ENCODE measurements around the gene MRPL52.
"Not testable (repeated sequence)": the region's sequence is repeated elsewhere in the genome, so short reads cannot be mapped to it uniquely, and the experiment has no call there.

MRPL52 gene

GRCh38 chr14:22811722-22812121 is 18.0 kb upstream of the MRPL52 start:
- DNase-seq = no peak

GRCh38 chr14:22812744-22813143 is 16.9 kb upstream of the MRPL52 start:
- no peak for DNase-seq

DNA sequence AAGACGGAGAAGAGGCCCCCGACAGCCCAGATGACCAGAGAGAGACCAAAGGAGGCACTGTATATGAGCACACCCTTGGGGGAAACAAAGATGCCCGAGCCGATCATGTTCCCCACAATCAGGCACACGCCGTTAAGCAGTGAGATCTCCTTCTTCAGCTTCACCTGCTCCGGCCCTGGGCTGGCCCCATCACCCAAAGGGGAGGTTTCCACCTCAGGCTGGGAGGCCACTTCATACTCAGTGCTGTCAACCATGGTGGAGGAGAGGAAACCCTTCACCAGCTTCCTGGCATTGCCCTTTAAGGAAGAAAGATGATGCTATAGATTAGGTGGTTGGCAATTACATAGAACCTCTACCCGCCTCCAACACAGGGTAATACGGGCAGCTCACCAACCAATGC is 16.5 kb upstream of the MRPL52 start:
- DNase-seq = no peak

DNA sequence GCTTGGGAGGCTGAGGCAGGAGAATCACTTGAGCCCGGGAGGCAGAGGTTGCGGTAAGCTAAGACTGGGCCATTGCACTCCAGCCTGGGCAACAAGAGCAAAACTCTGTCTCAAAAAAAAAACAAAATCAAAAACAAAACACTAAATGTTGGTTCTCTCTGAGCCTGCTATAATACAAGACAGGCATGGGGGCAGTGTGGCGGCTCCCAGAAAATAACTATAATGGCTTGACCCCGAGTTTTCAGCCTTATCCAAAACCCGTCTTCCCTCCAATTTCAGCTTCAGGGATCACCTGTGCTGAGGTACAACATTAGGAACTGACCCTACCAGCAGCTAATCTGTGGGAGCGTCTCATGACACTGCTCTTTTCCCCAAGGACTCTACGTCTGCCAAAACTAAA is 15.3 kb upstream of the MRPL52 start:
- no peak for DNase-seq

DNA sequence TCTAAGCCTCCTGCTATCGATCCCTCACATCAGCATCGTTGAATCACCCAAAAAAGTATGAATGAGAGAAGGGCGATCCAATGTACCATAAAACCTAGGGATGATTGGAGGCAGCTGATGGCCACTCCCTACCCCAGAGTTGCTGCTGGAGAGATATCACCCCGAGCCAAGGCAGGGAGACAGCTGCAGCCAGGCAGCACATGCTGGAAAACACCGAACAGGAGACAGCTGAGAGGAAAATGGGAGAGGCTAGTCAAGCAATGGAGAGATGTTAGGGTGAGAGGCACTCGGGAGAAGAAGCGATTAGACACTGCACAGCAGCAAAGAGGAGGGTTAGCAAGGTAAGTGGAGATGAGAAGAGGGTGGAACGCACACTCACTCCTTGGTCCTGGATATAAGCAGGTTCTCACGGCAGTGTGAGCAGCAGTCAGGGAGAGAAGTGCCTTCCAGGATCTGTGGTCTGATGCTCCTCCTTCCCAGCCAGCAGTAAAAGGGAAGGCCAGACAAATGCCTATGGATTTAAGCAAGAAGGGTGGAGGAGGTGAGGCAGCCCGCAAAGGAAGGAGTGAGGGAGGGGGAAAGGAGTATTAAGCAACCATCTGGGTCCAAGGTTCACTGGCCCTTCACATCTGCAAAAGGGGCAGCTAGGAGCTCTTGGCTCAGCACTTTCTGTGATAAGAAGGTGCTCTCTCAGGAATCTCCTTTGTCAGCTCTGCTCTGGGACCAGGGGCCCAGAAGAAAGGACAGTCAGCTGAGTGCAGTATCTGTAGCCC is 14.6 kb upstream of the MRPL52 start, which contains the start of gene SLC7A7:
Gene SLC7A7 (minus strand): TSS at position 495 of the 773 bp plus-strand sequence. CDS start 2,037 bp downstream, outside the sequence.
- DNase-seq = no peak

DNA sequence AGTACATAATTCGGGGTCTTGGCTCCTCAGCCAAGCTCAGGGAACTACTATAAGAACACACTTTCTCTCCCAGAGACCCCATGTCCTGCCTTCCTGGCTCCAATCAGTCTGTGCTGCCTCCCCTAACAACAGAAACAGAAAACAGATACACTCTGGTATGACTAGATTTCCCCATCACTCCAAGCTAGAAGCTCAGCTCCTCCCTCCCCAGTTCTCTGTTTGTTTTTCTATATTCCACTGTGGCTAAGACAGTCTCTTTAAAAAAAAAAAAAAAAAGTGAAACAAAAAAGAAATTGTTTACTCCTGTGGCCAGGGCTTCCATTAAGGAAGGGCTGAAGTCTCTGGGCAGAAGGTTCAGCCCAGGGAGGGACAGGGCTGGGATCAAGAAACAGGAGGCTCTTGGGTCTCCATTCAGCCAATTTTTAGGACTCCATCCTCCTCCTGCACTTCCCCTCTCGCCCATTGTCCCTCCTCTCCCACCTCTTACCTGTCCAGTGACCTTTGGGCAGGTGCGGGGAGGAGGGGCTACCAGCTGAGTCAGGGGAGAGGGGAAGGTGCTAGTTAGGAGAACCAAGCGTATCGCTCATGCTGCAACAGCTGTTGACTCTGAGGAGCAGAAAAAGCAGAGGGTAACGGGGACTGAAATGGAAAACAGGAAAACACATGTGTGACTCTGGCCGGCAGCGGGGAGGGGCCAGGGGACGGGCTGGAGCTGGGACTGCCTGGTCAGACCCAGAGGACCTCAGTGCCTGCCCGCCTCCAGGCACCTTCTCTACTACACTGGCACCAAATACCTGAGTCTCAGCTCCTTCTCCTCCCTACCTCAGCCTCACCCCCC is 10.3 kb upstream of the MRPL52 start:
- no peak for DNase-seq

GRCh38 chr14:22820731-22821130 is 9.0 kb upstream of the MRPL52 start:
- no peak for DNase-seq

- DNase-seq = no peak
These were observed 8.3 kb upstream of the MRPL52 start for GRCh38 chr14:22821193-22822015.

GRCh38 chr14:22822016-22822570 is 7.6 kb upstream of the MRPL52 start:
- no peak for DNase-seq

DNA sequence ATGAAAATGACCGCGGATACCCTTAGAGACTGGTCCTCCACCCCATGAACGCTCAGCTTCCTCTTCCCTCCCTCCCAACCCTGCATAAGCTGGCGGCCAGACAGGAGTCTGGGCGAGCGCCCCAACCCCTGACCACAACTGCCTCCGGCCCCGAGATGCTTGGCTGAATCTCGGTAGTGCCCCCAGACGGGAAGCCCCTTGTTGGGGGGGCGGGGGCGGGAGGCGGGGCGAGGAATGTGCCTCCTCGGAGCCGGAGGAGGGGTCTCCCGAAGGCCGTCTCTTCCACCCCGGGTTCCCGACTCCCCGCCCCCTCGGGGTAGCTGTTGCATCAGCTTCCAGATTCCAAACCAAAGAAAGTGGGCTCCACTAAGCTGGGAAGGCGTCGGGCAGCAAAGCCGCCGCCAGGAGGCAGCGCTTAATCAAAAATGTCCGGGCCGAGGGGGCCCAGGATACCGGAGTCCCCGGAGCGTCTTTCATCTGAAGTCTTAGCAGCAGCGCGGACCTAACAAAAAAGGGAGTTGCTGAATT is 7.1 kb upstream of the MRPL52 start:
- DNase-seq = no peak

DNA sequence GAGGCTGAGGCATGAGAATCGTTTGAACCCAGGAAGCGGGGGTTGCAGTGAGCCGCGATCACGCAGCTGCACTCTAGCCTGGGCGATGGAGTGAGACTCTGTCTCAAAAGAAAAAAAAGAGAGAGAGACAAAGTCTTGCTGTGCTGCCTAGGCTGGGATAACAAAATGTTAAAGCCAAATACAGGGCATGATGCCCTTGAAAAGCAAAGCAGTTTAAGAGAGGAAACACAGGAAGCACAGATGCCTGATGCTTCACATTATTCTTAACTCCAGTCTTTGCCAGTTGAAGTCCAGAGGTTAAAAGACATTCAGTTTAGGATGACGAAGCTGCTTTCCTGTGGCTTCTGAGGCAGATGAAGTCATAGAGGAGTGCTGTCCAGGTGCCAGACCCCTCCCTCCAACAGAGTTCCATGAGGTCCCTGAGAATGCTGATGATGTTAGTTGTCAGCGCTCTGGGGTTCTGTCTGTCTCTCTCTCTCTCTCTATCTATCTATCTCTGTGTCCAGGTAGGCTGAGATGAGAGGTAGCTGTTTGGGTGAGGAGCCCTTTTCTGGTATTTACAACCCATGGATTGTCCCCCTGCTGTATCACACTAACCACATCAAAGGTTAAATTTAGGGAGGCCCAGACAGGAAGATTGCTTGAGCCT is 4.9 kb upstream of the MRPL52 start:
- DNase-seq = no peak

DNA sequence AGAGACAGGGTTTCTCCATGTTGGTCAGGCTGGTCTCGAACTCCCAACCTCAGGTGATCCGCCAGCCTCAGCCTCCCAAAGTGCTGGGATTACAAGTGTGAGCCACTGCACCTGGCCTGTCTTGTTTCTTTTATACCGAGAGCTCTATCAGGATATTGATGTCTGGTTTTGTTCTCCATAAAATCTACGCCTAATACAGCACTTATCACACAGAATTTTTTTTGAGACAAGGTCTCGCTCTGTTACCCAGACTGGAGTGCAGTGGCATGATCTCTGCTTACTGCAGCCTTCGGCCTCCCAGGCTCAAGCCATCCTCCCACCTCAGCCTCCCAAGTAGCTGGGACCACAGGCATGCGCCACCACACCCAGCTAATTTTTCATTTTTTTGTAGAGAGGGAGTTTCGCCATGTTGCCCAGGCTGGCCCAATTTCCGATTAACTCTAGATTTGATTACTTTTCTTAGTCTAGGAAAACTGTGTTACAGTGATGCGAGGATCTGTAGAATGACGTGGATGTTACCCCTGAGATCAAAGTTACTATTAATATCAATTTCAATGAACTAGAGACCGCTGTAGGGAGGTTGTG is 519 bp upstream of the MRPL52 start:
- not testable (repeated sequence) for DNase-seq

GRCh38 chr14:22830443-22831010 is 840 bp downstream of the MRPL52 start:
- no peak for DNase-seq

DNA sequence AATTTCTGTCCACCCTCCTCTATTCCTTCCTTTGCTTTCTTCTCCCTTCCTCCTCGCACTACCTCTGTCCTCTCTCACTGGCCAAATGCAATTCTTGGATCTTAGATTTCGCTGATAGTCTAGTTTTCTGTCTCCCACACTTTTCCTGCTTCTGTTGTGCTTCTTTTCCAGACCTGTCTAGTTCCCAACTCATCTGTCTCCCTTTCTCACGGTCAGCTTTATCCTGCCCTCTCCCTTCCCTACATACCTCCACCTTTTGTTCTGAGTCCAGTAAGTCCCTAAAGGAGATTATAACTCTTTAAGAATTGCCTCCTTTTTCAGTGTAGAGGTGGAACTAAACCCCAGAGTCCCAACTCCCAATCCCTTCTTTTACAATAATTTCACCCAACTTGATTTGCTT is 5.8 kb downstream of the MRPL52 start:
- DNase-seq = no peak

GRCh38 chr14:22836301-22837113 is 6.8 kb downstream of the MRPL52 start, which contains the start of gene MMP14:
TSS of gene MMP14 (plus strand) at chr14:22836585. CDS start at chr14:22836818, 233 bp downstream.
- DNase-seq = no peak

GRCh38 chr14:22837114-22837749 is 7.5 kb downstream of the MRPL52 start:
- no peak for DNase-seq

DNA sequence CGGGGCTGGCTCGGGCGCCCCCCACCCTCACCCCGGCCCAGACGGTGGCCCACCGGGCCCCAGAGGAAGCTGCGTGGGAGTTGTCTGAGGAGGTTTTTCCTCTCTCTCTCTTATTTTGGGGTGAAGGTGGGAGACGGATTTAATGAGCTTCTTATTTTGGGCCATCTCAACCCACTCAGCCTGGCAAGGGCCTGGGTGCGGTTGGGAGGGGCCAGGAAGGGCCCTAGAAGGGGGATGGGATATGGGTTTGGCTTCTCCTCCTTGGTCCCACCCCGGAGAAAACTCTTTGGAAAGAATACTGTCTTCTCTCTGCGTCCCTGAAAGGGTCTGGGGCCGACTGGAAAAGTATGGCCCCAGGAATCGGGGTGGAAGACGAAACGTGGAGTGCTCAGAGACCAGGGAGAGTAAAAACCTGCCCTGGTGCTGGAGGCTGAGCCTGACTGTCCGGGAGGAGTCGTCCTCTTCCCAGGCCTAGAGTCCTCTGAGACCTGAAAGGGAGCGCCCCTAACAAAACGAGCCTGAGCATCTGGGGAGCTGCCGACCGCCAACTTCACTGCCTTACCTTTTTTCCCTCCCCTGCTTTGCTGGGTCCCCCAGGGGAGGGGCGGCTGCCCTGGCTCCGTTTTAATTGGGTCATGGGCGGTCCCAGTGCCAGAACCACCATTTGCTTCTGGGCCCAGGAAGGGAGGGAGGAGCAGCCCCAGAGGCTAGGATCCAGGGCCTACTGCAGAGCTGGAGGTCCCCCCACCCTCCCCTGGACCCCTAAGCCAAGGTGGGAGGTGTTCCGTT is 8.3 kb downstream of the MRPL52 start:
- DNase-seq = no peak

- no peak for DNase-seq
These were observed 8.9 kb downstream of the MRPL52 start for GRCh38 chr14:22838631-22839041.
